ENCODE measurements around the gene INPP5J.

GRCh38 chr22:31087744-31088215 is 35.0 kb upstream of the INPP5J start:
- TF ChIP-seq CTCF (IDR thresholded peaks at IDR 0.05) = no peak
- no peak for TF ChIP-seq POLR2A (IDR thresholded peaks at IDR 0.05)

Data from heart left ventricle (tissue), 13 donors.